Measurements from ENCODE around the gene TMEM250. TPM values are rescaled to one million over a fixed set of nuclear protein-coding genes. Genes with fewer than 3 reads are reported as not detected.
A peak's percentile ranks its signal among the peaks of the same experiment; 100 is the strongest.

The TMEM250 gene
- total and polyA plus RNA-seq, 8 donors = 10.7 to 42.1 (median 16.4) TPM

- no peak for DNase-seq
- Histone ChIP-seq H3K4me3 (no peak overlapping the region), H3K9me3 (no peaks in the 10 kb centered on the region), H3K4me1 (peaks cover 16 to 33% of the 10 kb centered on the region in 2 donors), H3K27ac (no peak overlapping the region), H3K27me3 (peaks cover 0 to 18% of the 10 kb centered on the region in 2 donors), H3K36me3 (no peaks in the 10 kb centered on the region)
- no peak for ATAC-seq
- TF ChIP-seq CTCF (IDR thresholded peaks at IDR 0.05) = no peak
- intact Hi-C loops (cut with DNase I) = loop anchor here (5.0 to 10.0 kb wide), 3 partner anchors 147 to 257 kb away; no protein-coding TSS in a partner anchor
These were observed 3.1 kb upstream of the TMEM250 start for GRCh38 chr9:136121801-136122200.

- no peak for TF ChIP-seq CTCF (IDR thresholded peaks at IDR 0.05)
- Histone ChIP-seq H3K27ac (no peak overlapping the region), H3K36me3 (peaks cover 0 to 14% of the 10 kb centered on the region in 2 donors), H3K9me3 (no peaks in the 10 kb centered on the region), H3K27me3 (peaks cover 0 to 18% of the 10 kb centered on the region in 2 donors), H3K4me3 (no peak overlapping the region), H3K4me1 (peaks cover 16 to 37% of the 10 kb centered on the region in 2 donors)
- ATAC-seq (no peak), DNase-seq (no peak)
- intact Hi-C loops (cut with DNase I) = loop anchor here (5.0 to 10.0 kb wide), 3 partner anchors 146 to 256 kb away; no protein-coding TSS in a partner anchor
These were observed 1.8 kb upstream of the TMEM250 start for GRCh38 chr9:136120438-136120844.

GRCh38 chr9:136119883-136120393 lies 1.3 kb upstream of the TMEM250 start:
- intact Hi-C loops (cut with DNase I) = loop anchor here (5.0 to 10.0 kb wide), 3 partner anchors 145 to 255 kb away; no protein-coding TSS in a partner anchor
- Histone ChIP-seq H3K9me3 (no peaks in the 10 kb centered on the region), H3K27ac (peak overlapping the region; percentile 91 to 93), H3K27me3 (peaks cover 0 to 18% of the 10 kb centered on the region in 2 donors), H3K4me3 (peak overlapping the region; percentile 72 to 96), H3K36me3 (peaks cover 0 to 19% of the 10 kb centered on the region in 2 donors), H3K4me1 (peaks cover 16 to 37% of the 10 kb centered on the region in 2 donors)
- ATAC-seq (no peak), DNase-seq (no peak)
- no peak for TF ChIP-seq CTCF (IDR thresholded peaks at IDR 0.05)

GRCh38 chr9:136119061-136119882 lies 597 bp upstream of the TMEM250 start:
- H3K9me3 ChIP-seq = no peaks in the 10 kb centered on the region
- peak overlapping the region; percentile 91 to 93 for H3K27ac ChIP-seq
- intact Hi-C loops (cut with DNase I) = no loop called here
- ATAC-seq (peak; percentile 0), DNase-seq (peak in 1 of 4 donors; percentile 56)
- H3K4me3 ChIP-seq = peak overlapping the region; percentile 72 to 96
- peaks cover 16 to 37% of the 10 kb centered on the region in 2 donors for H3K4me1 ChIP-seq
- TF ChIP-seq CTCF (IDR thresholded peaks at IDR 0.05) = no peak
- H3K27me3 ChIP-seq = peaks cover 0 to 12% of the 10 kb centered on the region in 2 donors
- H3K36me3 ChIP-seq = peaks cover 0 to 25% of the 10 kb centered on the region in 2 donors

GRCh38 chr9:136117916-136118319 lies 757 bp downstream of the TMEM250 start:
- ATAC-seq (peak; percentile 11), DNase-seq (no peak)
- intact Hi-C loops (cut with DNase I) = no loop called here
- H3K36me3 ChIP-seq = peaks cover 0 to 27% of the 10 kb centered on the region in 2 donors
- TF ChIP-seq CTCF (IDR thresholded peaks at IDR 0.05) = no peak
- no peaks in the 10 kb centered on the region for H3K27me3 ChIP-seq
- peak overlapping the region; percentile 72 to 96 for H3K4me3 ChIP-seq
- H3K4me1 ChIP-seq = peaks cover 12 to 34% of the 10 kb centered on the region in 2 donors
- H3K27ac ChIP-seq = peak overlapping the region; percentile 91 to 93
- no peaks in the 10 kb centered on the region for H3K9me3 ChIP-seq

Data from left lung (tissue), 10 donors.